NCI-H510A (cell line): ENCODE results near the gene STAG3.
"Not testable (repeated sequence)": the region's sequence is repeated elsewhere in the genome, so short reads cannot be mapped to it uniquely, and the experiment has no call there.

Experiments used
- DNase-seq: peaks from one replicate; lab custom pipeline; 2025; lab: John Stamatoyannopoulos, UW

STAG3 gene

DNA sequence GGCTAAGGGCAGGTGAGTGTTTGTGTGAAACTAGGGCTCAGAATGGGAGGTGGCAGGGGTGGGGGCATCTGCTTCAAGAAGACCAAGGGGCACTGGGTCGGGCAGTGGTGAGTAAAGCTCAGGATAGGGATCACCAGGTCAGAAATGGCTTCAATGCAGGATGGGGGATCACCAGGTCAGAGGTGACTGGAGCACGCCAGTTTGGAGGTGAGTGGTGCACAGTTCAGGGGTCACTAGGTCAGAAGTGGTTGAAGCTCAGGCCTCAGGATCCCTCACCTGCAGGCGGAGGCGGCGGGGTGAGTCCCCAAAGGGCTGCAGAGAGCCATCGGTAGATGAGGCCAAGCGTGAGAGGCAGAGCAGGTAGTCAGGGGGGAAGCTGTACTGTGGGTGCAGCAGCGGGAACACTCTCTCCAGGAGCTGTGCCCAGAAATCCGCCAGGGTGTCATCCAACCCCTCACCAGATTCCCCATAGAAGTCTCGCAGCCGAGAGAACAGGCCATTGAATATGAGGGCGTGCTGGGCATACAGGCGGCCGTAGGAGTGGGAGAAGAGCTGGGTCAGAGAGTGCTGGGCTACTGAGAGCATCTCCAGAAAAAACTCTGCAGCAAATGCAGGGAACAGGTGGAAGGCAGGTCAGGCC is 2.3 kb upstream of the STAG3 start:
- no peak for DNase-seq

GRCh38 chr7:100176096-100177044 is 1.3 kb upstream of the STAG3 start:
- no peak for DNase-seq

- not testable (repeated sequence) for DNase-seq
Measured at GRCh38 chr7:100180084-100180483, 2.4 kb downstream of the STAG3 start.

DNA sequence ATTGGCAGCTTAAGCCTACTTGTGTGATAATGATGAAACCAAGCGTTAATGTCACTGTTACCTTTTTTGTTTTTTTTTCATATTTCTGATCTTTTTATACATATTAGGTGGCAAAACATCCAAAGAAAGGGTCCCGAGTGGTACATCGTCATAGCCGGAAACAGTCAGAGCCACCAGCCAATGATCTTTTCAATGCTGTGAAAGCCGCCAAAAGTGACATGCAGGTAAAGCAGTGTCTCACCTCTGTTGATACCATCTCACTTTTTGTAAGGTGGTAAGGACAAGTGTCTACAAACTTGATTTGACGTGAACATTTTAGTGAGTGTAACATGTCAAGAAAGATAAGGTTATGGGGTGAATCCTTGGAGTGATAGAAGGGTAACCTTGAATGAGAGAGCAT is 4.9 kb downstream of the STAG3 start:
- not testable (repeated sequence) for DNase-seq

GRCh38 chr7:100183090-100183489 is 5.4 kb downstream of the STAG3 start:
- DNase-seq, result not testable (repeated sequence)

GRCh38 chr7:100185726-100186125 is 8.0 kb downstream of the STAG3 start:
- no peak for DNase-seq

GRCh38 chr7:100189061-100189460 is 11.3 kb downstream of the STAG3 start:
- no peak for DNase-seq

GRCh38 chr7:100190048-100190711 is 12.5 kb downstream of the STAG3 start:
- no peak for DNase-seq

- DNase-seq, result no peak
Measured at GRCh38 chr7:100191775-100192174, 14.1 kb downstream of the STAG3 start.

- not testable (repeated sequence) for DNase-seq
Measured at GRCh38 chr7:100192281-100192862, 14.7 kb downstream of the STAG3 start.

GRCh38 chr7:100192969-100193368 is 15.3 kb downstream of the STAG3 start:
- no peak for DNase-seq

DNA sequence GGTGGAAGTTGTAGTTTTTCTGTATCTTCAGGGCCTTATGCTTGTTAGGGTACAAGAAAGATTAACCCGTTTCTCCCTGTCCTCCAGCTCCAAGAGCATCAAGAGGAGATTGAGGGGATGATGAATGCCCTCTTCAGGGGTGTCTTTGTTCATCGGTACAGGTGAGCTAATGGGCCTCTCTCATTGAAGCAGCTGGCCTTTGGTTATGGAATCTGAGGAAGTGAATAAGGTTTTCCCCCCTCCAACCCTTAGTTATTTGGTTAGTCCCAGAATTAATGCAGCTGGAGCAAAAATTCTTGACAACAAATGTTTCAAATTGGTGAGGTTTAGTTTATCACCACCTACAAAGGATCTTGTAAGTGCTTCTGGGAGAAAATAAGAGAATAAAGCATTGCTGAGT is 17.5 kb downstream of the STAG3 start:
- DNase-seq, result no peak

GRCh38 chr7:100195901-100196322 is 18.2 kb downstream of the STAG3 start:
- DNase-seq, result not testable (repeated sequence)

DNA sequence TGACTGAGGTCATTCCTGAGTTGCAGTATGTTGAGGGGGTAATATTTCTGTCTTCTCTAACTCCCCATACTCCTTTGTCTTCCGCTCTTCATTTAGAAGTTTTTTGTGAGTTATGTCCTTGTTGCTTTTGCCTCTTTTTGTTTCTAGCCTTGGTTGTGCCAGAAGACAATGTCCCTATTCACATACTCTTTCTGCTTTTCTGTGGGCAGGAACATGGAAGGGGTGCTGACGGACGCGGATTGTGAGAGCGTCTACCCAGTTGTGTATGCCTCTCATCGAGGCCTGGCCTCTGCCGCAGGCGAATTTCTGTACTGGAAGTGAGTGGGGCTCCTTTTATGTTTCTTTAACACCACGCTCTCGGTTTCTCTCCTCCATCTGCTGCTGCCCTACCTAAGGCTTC is 20.5 kb downstream of the STAG3 start:
- DNase-seq, result no peak

- no peak for DNase-seq
Measured at GRCh38 chr7:100200693-100201092, 23.0 kb downstream of the STAG3 start.

DNA sequence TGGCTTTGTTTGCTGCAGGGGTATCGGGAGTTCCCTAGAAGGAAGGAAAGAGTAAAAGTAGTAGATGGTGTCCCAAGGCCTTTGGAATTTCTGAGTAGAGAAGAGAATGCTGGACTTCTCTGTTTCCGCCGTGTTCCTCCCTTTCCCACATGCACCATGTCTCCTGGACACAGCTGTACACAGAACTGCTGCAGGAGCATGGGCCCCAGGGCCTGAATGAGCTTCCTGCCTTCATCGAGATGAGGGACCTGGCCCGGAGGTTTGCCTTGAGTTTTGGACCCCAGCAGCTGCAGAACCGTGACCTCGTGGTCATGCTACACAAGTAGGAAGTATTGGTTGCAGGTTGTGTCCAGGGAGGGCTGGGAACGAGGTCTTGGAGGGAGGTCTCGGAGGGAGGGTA is 26.7 kb downstream of the STAG3 start:
- DNase-seq, result no peak

- no peak for DNase-seq
Measured at GRCh38 chr7:100208911-100209408, 31.2 kb downstream of the STAG3 start.

- DNase-seq, result no peak
Measured at GRCh38 chr7:100209493-100209892, 31.8 kb downstream of the STAG3 start.

- DNase-seq, result no peak
Measured at GRCh38 chr7:100210805-100211204, 33.1 kb downstream of the STAG3 start.

- DNase-seq, result no peak
Measured at GRCh38 chr7:100211342-100211780, 33.6 kb downstream of the STAG3 start.

GRCh38 chr7:100212631-100213286 is 35.0 kb downstream of the STAG3 start:
- no peak for DNase-seq
